ENCODE measurements around the gene ARHGEF4.
A peak's percentile ranks its signal among the peaks of the same experiment; 100 is the strongest.

ARHGEF4 gene

DNA sequence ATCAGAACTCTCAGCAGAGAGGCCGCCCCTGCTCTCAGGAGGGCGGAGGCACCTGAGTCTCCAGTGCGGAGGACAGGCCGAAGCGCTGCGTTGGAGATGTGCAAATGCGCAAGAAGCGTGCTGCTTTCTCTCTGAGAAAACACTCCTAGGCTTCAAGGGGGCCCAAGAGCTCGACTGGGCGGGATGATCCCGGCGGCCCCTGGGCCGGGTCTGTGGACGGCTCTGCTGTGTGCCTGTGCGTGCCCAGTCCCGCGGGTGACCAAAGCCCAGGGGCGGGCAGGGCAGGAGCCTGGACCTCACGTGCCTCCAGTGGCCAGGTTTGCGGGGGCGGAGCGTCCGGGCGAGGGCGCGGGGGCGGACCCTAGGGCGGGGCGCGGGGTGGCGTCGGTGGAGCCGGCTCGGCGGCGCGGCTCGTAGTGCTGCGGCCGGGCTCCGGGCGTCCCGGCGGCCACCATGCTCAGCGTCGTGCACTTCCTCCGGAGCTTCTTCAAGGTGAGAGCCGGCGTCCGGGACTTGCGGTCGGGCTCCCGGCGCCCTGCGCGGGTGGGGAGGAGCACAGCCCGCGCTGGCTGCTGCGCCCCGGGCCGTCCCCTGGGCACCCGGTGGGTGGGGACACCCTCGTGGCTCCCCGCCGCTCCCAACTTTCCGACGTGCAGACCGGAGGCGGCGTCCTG lies at the start of gene ARHGEF4:
Gene ARHGEF4 (plus strand): TSS at position 414 of the 674 bp plus-strand sequence. CDS start 40 bp downstream, at position 454.
- peak; percentile 41 for DNase-seq (ENCODE audit: low spot score)

DNA sequence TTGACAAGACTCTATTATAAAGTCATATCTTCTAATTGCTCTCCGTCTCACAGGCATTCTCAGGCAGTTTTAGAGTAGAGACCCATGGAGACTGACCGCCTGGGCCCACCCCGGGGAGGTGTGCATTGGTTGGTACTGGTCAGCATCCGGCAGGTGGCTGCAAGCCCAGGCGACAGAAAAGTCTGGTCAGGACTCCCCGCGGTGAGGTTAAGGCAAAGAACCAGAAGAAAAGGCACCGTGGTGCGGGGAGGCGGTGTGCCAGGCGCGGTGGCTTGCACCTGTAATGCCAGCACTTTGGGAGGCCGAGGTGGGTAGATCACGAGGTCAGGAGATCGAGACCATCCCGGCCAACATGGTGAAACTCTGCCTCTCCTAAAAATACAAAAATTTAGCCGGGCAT lies 48.9 kb upstream of the ARHGEF4 start:
- no peak for DNase-seq (ENCODE audit: low spot score)

DNA sequence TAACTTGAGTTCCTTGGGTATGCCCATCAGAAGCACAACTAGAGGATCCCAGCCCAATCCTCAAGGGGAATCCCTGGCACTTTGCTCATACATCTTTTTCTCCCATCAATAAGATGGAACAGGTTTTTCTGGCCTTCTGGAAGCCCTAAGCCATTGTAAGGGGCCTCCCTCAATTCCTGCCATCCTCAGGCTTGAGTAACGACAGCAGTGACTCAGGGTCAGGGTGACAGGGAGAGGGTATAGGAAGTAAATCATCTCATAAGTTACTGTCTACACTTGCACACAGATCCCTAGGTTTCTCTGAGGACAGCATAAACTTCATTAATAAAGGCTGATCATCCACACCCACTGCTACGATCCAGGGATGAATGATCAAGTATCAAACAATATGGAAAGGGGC lies 46.4 kb upstream of the ARHGEF4 start:
- DNase-seq (ENCODE audit: low spot score), result no peak

DNA sequence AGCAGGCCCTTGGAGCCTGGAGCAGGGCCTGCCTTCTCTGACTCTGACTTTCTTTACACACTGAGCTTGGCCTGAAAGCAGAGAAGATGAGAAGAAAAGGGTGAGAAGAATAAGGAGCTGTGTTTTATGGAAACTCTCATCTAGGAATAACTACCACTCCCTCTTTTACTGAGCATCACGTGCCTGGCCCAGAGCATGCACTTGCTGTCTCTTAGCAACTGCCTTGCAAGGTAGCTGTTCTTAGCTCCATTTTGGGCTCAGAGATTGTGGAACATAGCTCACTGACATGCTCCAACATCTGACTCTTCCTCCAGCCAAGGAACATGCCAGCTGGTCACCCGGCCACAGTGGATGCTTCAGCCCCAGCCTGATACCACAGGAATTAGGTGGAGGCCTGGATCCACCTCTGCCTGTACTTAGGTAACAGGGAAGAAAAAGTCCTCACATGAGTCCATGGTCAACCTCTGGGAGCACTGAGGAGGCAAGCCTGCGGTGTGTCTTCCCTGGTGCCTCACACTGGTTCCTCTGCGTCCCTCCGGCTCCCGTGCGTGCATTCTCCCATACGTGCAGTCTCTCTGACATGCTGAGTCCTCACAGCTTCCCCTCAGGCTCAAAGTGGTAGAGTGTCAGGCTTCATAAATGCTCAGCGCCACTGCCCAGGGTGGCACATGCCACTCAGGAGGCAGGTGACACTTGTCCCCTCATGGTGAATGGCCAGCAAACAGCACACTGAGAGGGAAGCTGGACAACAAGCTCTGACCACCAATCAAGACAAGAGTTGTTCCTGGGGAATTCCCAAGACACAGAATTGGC lies 45.7 kb upstream of the ARHGEF4 start:
- no peak for DNase-seq (ENCODE audit: low spot score)

GRCh38 chr2:130791617-130791939 lies 45.1 kb upstream of the ARHGEF4 start:
- no peak for DNase-seq (ENCODE audit: low spot score)

DNA sequence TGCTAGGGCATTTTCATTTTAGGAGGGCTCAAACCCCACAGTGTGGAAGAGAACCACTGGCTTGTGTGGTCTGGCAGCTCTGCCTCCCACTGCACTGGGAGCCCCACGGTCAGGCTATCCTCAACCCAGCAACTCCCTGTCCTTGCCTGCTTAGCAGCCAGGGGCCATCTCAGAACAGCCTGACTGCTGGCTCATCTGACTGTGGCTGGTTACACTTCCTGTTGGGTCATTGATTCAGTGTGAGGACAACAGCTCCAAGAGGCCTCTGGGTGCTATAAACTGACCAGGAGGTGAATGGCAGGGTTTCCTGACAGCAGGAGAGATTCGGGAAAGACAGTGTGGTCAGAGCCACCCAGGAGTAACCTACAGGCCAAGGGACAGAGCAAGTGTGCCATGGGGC lies 41.3 kb upstream of the ARHGEF4 start:
- no peak for DNase-seq (ENCODE audit: low spot score)

- DNase-seq (ENCODE audit: low spot score), result no peak
Measured at GRCh38 chr2:130796290-130796689, 40.4 kb upstream of the ARHGEF4 start.

DNA sequence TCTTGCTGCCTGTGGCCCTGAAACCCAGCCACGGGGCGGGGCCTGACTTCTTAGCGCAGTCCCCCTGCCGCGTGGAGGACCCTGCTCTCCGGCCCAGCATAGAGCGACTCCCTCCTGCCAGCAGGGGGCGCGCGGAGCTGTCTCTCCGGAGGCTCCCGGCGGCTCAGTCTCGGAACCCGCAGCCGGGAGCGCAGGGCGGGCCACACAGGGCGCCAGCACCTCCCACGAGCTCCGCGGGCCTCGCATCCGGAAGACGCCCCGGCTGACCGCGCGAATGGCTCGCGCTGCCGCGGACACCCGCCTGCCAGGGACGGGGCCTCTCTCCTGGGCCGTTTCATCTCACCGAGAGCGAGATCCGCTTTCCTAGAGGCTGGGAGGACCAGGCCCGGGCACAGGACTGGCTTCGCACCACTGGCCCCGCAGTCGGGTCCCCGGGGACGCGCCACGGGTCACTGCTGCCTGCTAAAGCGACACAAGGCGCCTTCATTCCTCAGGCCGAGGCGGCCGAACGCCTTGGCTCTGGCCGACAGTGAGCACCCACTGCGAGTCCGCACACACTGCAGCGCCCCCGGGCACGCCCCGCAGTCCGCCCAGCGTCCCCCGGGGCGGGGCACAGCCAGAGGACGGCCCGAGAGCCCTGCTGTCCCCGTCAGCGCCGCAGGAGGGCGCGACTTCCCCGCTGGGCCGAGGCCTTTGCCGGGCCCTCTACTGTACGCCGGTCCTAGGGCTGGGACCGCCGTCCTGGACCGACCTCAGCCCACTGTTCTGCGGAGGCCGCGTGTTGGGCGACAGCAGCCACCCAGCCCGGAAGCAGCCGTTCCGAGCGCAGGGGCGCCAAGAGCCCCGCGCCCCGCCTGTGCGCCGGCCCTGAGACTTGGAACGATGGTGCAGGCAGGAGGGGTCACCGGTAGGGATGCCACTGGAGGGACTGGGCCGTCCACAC lies 39.0 kb upstream of the ARHGEF4 start:
- peak; percentile 97 for DNase-seq (ENCODE audit: low spot score)

DNA sequence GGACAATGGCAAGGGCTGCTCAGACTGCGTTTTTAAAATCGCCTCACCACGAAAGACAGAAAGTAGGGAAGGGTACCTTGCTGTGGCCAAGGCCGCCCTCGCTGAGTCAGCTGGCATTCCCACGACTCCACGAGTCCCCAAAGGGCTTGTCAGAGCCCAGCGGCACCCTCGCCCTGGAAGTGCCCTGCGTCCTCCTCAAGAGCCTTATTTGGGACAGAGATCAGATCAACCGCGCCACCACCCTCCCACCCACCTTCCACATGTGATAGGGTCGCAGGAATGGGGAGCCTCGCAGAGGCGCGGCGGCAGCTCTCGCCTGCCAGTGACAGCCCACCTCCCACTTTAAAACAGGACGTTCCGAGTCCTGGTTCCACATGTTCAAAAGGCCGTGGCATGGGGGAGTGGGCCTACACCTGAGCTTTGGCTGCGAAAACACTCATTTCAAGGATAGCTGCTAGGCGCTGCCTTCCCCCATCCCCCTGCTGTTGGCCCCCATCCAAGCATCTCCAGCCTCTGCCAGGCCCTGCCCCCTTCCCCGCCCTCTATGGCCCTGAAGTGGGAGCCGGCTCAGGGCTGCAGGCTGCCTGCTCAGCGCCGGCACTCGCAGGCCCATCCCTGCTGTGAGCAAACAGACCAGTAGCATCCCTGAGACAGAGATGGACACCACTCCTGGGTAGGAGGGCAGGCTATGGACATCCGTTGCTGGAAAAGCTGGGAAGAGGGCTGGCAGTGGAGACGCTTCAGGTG lies 38.1 kb upstream of the ARHGEF4 start:
- no peak for DNase-seq (ENCODE audit: low spot score)

DNA sequence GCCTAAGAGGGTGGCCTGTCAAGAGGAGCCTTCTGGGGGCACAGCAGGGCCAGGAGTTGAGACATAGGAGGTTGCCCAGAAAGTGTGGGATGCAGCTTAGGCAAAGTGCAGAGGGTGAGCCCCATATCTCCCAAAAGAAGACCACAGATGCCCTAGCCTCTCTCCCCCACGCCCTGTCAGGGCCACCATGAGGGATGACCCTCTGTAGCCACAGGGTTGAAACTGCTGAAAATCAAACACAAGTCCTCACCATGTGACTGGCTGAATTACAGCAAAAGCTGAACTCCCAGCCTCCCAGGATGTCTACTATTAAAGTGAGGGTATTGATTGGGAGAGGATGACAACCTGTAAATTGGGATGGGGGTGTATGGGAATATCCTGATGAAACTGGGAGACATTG lies 37.4 kb upstream of the ARHGEF4 start:
- DNase-seq (ENCODE audit: low spot score), result no peak

- DNase-seq (ENCODE audit: low spot score), result no peak
Measured at GRCh38 chr2:130805613-130806012, 31.1 kb upstream of the ARHGEF4 start.

DNA sequence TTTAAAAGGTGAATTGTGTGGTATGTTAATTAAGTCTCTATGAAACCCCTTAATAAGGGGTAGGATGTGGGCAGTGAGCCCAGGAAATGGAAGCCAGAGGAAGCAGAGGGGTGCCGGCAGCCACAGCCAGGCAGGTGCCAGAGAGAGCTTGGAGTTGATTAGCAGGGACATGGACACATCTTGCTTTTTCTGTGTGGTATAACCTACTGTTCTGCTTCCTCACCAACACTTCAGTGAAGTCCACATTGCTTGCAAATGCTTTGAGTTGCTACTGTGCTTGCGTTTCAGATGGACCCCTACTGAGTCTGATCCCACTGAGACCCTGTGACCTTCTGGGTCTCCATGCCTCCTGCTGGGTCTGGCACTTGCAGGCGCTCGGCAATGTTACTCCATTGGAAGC lies 30.3 kb upstream of the ARHGEF4 start:
- DNase-seq (ENCODE audit: low spot score), result no peak

DNA sequence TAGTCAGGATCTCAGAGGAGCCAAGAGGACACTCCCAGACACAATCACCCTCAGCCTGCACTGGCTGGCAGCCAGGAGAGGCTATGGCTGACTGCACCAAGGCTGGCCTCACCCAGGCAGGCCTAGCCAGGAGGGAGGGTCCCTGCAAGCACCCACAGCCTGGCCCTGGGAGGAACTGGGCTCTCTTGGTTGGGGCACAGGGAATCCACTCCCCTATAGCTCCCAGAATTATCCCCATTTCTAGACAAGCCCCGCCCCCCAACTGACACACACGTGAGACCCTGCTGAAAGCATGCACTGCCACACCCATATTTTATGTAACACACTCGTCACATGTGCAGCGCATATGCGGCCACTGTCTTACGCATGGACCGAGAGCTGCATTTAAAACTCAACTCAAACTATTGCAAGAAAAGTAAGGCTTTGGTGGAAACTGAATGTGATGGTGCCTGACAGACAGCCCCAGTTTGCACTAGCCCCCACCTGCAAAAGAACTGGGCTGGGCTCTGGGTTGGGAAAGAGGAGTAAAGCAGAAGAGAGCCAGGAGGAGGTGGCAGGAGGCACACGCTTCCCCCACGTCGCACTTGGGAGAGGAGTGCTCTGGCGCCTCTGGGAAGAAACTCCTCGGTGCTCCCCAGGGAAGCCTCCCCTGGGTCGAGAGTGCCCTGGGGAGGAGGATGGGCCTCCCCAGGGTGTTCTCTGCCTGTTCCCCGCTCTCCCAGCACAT lies 28.9 kb upstream of the ARHGEF4 start:
- no peak for DNase-seq (ENCODE audit: low spot score)

DNA sequence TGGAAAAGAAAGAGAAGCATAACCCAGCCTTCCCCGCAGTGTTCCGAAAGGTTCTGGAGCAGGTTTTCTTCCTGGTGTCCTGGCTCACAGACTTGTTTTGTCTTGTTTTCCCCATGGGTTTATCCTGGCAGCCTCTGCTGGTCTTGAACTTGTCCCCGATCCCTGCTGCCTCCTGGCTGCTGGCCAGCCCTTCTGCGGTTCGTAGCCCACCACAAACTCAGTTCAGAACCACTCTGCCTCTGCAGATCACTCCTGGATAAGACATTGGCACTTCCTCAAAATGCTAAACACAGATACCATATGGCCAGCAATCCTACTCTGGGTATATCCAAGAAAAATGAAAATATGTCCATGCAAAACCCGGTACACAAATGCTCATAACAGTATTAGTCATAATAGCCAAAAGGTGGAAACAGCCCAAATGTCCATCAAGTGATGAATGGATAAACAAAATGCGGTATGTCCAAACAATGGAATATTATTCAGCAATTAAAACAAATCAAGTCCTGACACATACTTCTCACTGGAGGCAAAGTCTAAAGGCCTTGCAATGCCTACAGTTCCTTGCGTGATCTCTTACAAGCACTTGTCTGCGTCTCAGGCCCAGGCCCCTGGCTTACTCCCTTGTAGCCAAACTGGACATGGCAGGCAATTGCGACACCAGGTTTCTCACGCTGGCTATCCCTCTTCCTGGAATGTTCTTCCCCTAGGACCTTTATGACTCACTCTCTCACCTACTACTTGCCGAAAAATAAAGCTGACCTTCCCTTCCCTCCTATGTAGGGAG lies 28.0 kb upstream of the ARHGEF4 start:
- DNase-seq (ENCODE audit: low spot score), result no peak

GRCh38 chr2:130810490-130810889 lies 26.2 kb upstream of the ARHGEF4 start:
- DNase-seq (ENCODE audit: low spot score), result no peak

- no peak for DNase-seq (ENCODE audit: low spot score)
Measured at GRCh38 chr2:130813722-130814121, 23.0 kb upstream of the ARHGEF4 start.

DNA sequence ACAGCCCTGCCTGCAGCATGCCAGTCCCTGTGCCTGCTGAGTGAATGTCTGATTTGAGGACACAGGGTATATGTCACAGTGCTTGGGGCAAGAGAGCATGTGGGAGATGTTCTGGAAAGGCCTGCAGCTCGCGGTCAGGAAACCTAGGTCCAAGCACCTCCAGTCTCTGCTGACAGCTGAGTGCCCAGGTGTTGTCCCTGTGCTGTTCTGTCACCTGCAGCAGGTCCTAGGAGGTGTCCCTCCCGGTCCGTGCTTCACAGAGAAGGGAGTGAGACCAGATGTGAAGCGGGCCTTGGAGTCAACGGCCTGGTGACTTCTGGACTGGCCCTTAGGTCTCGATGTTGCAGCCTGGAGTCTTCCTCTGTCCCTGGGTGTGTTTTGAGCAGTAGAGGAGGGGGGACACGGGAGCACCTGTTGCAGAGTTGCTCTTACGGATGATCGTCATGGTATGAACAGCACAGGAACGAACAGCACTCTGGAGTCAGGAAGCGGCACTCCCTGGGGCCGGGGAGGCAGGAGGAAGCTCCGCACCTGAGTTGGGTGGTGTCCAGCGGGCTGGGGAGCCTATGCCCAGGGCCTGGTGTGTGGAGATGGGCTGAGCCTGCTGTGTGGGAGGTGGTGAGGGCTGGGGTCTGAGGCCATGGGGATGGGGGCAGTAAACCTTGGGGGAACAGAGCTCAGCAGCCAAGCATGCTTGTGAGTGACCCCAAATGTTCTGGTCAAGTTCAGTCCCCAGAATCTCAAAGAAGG lies 21.6 kb upstream of the ARHGEF4 start:
- DNase-seq (ENCODE audit: low spot score), result no peak

GRCh38 chr2:130818809-130819208 lies 17.9 kb upstream of the ARHGEF4 start:
- DNase-seq (ENCODE audit: low spot score), result no peak

GRCh38 chr2:130819226-130819607 lies 17.5 kb upstream of the ARHGEF4 start:
- no peak for DNase-seq (ENCODE audit: low spot score)

Data from GM03348 (cell line).